DND-41 (cell line): ENCODE data around the gene SLC35A4.

Experiments
- ATAC-seq: fragments of 200-7000 bp; cut with Tn5 transposase; 3 replicates; pipeline ENCODE4 v1.9.1; 2021; ENCODE audit warnings: low read depth; ENCODE audit not compliant: insufficient read depth
- DNase-seq: peaks from one replicate; pipeline ENCODE4 v3.0.0-alpha.2; 2020
- H2AFZ ChIP-seq: 2 replicates; pipeline ENCODE4 v1.6.0; 2012; ENCODE audit warnings: low read depth, low read length
- H3K27ac ChIP-seq: 2 replicates; pipeline ENCODE4 v1.5.1; 2012; ENCODE audit warnings: low read length, inconsistent platforms
- H3K27me3 ChIP-seq: fragments of 200-600 bp; sonication (generic); 2 replicates; pipeline ENCODE4 v1.6.0; 2012; ENCODE audit warnings: low read length, mild to moderate bottlenecking, inconsistent platforms; ENCODE audit not compliant: insufficient read depth, poor library complexity
- H3K36me3 ChIP-seq: 2 replicates; pipeline ENCODE4 v1.5.1; 2012; ENCODE audit warnings: low read length, inconsistent platforms; ENCODE audit not compliant: insufficient read depth
- H3K4me1 ChIP-seq: 2 replicates; pipeline ENCODE4 v1.5.1; 2012; ENCODE audit warnings: mild to moderate bottlenecking, low read length; ENCODE audit not compliant: insufficient read depth
- H3K4me2 ChIP-seq: 2 replicates; pipeline ENCODE4 v1.6.0; 2012; ENCODE audit warnings: mild to moderate bottlenecking, moderate library complexity, low read length, inconsistent platforms; ENCODE audit not compliant: insufficient read depth
- H3K4me3 ChIP-seq, 2 experiments: fragments of 200-600 bp in 1 of 2; shearing (Covaris generic) in 1 of 2; 2 replicates each; pipeline ENCODE4 v1.5.1; 2012 to 2016; ENCODE audit warnings: inconsistent platforms in 2 of 2, low read length in 2 of 2, mild to moderate bottlenecking in 2 of 2, low read depth in 1 of 2, moderate library complexity in 1 of 2
- H3K79me2 ChIP-seq: 2 replicates; pipeline ENCODE4 v1.6.0; 2012; ENCODE audit warnings: low read length, inconsistent platforms; ENCODE audit not compliant: insufficient read depth
- H3K9ac ChIP-seq: 2 replicates; pipeline ENCODE4 v1.6.0; 2012; ENCODE audit warnings: low read depth, mild to moderate bottlenecking, inconsistent platforms, low read length, moderate library complexity
- H3K9me3 ChIP-seq: 2 replicates; pipeline ENCODE4 v1.5.1; 2012; ENCODE audit warnings: low read length, moderate library complexity, mild to moderate bottlenecking, inconsistent platforms; ENCODE audit not compliant: insufficient read depth, severe bottlenecking
- H4K20me1 ChIP-seq: 2 replicates; pipeline ENCODE4 v1.6.0; 2012; ENCODE audit warnings: low read length; ENCODE audit not compliant: insufficient read depth
- CTCF ChIP-seq: IDR thresholded peaks from 2 replicates; pipeline ENCODE4 v1.5.1; 2012; ENCODE audit warnings: borderline replicate concordance, low read length, moderate library complexity, mild to moderate bottlenecking; ENCODE audit not compliant: poor library complexity, severe bottlenecking; ENCODE audit errors: extremely low read depth
- EZH2 ChIP-seq: IDR thresholded peaks from 3 replicates; pipeline ENCODE4 v1.6.1; 2012; ENCODE audit warnings: borderline replicate concordance, low read depth, mild to moderate bottlenecking, moderate library complexity, low read length, inconsistent platforms; ENCODE audit not compliant: severe bottlenecking

SLC35A4 gene

GRCh38 chr5:140567871-140568270 lies 3.2 kb downstream of the SLC35A4 start:
- DNase-seq (no peak), ATAC-seq (no peak)
- 0 out of 2 replicates have a peak, but pooled peaks cover 5% of the 10 kb centered on the region for H4K20me1 ChIP-seq
- TF ChIP-seq EZH2, result no peak
- no peak for TF ChIP-seq CTCF
- no peak overlapping the region for H3K4me3 ChIP-seq
- H3K27ac ChIP-seq, result no peak overlapping the region
- H3K4me1 ChIP-seq, result peaks cover 33% of the 10 kb centered on the region
- no peaks in the 10 kb centered on the region for H3K27me3 ChIP-seq
- no peak overlapping the region for H3K9ac ChIP-seq
- H3K79me2 ChIP-seq, result peaks cover 39% of the 10 kb centered on the region
- H3K36me3 ChIP-seq, result peaks cover 35% of the 10 kb centered on the region
- no peaks in the 10 kb centered on the region for H3K9me3 ChIP-seq
- H3K4me2 ChIP-seq, result no peak overlapping the region
- H2AFZ ChIP-seq, result no peak overlapping the region

- H4K20me1 ChIP-seq, result 0 out of 2 replicates have a peak, but pooled peaks cover 5% of the 10 kb centered on the region
- no peaks in the 10 kb centered on the region for H3K9me3 ChIP-seq
- no peak overlapping the region for H2AFZ ChIP-seq
- H3K4me2 ChIP-seq, result no peak overlapping the region
- H3K79me2 ChIP-seq, result peaks cover 35% of the 10 kb centered on the region
- peaks cover 27% of the 10 kb centered on the region for H3K4me1 ChIP-seq
- no peak overlapping the region for H3K9ac ChIP-seq
- TF ChIP-seq CTCF, result no peak
- no peak for TF ChIP-seq EZH2
- ATAC-seq, result no peak
- H3K4me3 ChIP-seq, result no peak overlapping the region
- H3K36me3 ChIP-seq, result peaks cover 35% of the 10 kb centered on the region
- H3K27me3 ChIP-seq, result no peaks in the 10 kb centered on the region
- DNase-seq, result no peak
- no peak overlapping the region for H3K27ac ChIP-seq
Observed at GRCh38 chr5:140568443-140569063, 3.9 kb downstream of the SLC35A4 start.

DNA sequence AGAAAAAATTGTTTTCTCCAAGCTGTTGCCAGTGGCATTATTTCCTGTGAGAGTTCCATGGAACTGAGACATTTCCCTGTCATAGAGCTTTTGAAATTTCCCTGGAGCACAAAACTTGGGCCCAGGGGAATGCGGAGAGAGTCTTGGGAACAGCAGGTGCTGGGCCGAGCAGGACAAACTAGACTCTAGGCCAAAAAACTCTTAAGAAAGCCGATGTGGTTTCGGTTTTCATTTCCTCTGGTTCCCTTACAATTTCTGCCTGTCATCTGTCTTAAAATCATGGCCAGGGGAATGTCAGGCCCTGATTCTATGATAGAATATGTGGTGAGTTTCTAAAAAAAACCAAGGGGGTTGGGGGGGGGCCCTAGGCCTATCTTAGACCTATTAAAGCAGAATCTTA lies 4.6 kb downstream of the SLC35A4 start:
- Histone ChIP-seq H3K79me2 (peaks cover 29% of the 10 kb centered on the region), H4K20me1 (0 out of 2 replicates have a peak, but pooled peaks cover 5% of the 10 kb centered on the region), H3K9ac (no peak overlapping the region), H3K27ac (no peak overlapping the region), H3K36me3 (peaks cover 35% of the 10 kb centered on the region), H3K27me3 (no peaks in the 10 kb centered on the region), H3K4me2 (no peak overlapping the region), H3K4me1 (peaks cover 21% of the 10 kb centered on the region), H2AFZ (no peak overlapping the region), H3K4me3 (no peak overlapping the region), H3K9me3 (no peaks in the 10 kb centered on the region)
- no peak for DNase-seq
- ATAC-seq, result no peak
- TF ChIP-seq CTCF (no peak), EZH2 (no peak)
